HG03045 (cell line): Measurements from ENCODE around the gene TPRX1.
"Not testable (repeated sequence)": the region's sequence is repeated elsewhere in the genome, so short reads cannot be mapped to it uniquely, and the experiment has no call there.

Source experiments
- ATAC-seq: cut with Tn5 transposase; IDR thresholded peaks from one replicate; pipeline ENCODE4 v1.9.1; 2021; ENCODE audit warnings: mild to moderate bottlenecking, moderate library complexity; ENCODE audit not compliant: unreplicated experiment

The TPRX1 gene

DNA sequence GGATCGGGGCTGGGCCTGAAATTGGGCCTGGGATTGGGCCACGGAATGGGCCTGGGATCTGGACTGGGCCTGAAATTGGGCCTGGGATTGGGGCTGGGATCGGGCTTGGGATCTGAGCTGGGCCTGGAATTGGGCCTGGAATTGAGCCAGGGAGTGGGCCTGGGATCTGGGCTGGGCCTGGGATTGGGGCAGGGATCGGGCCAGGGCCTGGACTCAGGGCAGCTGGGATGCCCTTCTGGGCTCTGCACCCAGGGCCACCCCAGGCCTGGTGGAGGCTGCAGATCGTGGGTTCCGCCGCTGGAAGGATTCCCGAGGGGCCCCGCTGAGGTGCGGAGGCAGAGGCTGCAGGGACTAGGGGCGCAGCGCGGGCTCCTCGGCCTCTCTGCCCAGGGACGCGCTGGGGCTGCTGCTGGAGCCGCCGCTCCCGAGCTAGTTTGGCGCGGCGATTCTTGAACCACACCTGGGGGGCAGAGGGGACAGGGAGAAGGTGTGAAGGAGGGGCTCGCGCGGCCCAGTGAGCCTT lies 1.8 kb downstream of the TPRX1 start:
- no peak for ATAC-seq

DNA sequence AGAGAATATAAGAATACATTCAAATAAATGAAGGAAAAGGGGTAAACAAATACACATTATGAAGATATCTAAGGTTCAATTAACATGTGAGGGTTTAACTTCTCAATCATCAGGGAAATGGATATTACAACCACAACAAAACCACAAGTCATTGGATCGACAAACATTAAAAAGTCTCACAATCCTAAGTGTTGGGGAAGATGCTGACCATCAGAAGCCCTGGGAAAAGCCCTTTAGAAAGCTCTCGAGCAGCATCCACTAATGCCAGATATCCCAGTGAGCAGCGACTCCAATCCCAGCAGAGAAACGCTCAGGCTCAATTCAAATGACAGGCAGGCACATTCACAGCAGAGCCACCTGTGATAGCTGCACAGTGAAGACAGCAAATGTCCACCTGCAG lies 3.1 kb downstream of the TPRX1 start:
- no peak for ATAC-seq

DNA sequence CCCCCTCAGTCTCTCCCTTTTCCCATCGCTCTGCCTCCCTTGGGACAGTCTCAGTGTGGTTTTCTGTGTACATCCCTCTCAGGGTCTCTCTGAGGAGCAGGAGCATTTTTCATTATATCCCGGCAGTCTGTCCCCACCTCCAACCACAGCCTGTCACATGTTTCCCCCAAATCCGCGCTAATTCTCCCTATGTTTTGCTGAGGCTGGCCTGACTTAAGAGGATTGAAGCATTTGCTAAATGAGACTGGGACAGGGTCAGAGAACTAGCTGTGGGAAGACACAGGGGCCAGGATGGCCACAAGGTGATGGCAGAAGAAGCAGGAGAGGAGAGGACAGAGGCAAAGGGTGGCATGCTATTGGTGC lies 5.5 kb downstream of the TPRX1 start:
- no peak for ATAC-seq

DNA sequence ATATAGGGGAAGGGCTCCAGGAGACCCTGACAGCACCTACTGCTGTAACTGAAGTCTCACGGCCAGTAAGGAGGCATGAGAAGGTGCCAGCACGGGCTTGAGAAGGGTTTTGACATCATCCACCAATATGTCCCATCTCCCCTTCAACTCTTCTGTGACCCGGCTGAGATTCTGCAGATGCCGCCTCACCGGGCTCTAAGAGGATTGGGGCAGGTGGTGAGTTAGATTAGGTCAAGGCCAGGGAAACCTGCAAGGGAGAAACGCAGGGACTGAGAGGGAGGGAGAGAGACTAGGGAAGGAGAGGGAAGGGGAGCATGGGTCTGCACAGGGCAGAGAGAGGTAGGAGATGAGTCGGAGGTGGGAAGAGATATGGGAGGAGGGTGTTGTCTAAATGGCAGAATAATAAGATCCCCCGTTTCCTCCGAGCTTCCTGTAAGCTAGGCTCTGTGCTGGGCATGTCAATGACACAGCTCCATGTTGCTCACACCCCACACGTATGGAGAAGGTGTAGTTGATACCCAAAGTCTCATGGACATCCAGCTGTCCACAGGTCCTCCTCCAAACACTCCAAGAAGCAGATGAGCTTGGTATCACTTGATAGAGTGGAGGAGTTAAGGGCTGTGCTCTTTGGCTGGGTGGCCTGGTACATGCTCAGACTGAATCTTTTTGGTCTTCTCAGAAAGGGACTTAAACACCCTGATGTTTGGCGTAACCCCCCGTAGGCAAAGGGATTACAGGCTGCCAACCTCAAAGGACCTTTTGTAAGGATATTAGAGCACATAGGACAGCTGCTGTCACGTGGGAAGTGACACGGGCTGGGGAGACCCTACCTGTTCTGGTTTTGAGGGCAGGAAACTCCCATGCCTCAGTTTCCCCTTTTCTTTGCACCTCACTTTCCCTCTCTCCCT lies 6.1 kb downstream of the TPRX1 start:
- no peak for ATAC-seq

DNA sequence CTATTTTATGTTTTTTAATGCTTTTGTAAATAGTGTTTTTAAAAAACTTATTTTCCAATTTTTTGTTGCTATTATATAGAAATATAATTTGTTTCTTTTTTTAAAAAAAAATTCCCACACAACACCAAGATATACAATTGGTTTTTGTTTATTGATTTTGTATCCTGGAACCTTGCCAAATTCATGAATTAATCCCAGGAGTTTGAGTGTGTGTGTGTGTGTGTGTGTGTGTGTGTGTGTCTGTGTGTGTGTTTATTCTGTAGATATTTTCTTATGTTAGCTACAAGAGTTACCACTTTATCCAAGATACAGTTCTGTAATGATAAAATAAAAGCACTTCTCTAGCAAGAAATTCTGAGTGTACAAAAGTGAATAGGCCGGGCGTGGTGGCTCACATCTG lies 7.6 kb downstream of the TPRX1 start:
- no peak for ATAC-seq

DNA sequence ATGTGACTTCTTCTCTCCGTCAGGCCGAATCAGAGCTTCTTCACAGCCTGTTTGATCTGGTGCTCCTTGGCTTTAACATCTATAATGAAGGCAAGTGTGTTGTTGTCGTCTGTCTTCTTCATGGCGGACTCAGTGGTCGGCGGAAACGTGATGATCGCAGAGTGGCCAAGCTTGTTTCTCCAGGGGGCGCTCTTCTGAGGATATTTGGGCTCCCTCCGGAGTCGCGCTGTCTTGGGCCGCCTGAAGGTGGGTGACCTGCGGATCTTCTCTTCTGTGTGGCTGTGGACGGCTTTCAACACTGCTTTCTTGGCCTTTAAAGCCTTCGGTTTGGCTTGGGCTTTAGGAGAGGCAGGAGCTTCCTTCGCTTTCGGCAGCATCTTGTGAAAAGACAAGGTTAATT lies 9.8 kb downstream of the TPRX1 start:
- ATAC-seq, result no peak

DNA sequence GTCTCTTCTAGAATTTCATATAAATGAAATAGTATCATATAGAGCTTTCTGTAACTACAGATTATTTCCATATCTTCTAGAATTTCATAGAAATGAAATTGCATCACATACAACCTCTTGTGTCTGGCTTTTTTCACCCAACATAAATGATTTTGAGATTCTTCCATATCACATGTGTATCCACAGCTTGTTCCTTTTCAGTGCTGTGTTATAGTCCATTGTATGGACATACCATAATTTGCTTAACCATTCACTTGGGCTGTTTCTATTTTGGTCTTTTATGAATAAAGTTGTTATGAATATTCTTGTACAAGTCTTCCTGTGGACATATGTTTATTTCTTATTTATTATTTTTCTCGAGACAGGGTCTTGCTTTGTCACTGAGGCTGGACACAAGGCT lies 11.7 kb downstream of the TPRX1 start:
- ATAC-seq, result no peak

DNA sequence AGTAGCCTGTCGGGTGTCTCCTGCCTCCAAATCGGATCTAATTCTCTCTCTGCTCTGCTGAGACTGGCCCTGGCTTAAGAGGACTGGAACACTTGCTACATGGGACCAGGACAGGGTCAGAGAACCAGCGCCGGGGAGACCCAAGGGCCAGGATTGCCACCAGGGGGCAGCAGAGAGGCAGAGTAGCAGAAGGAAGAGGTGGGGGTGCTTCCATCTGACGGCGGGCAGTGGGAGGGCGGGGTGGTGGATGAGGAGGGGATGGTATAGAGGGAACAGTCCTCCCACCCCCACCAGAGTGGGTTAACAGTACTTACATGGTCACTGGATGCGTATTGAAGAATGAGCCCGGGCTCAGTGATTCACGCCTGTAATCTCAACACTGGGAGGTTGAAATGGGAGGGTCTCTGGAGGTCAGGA lies 13.9 kb downstream of the TPRX1 start:
- ATAC-seq, result no peak

DNA sequence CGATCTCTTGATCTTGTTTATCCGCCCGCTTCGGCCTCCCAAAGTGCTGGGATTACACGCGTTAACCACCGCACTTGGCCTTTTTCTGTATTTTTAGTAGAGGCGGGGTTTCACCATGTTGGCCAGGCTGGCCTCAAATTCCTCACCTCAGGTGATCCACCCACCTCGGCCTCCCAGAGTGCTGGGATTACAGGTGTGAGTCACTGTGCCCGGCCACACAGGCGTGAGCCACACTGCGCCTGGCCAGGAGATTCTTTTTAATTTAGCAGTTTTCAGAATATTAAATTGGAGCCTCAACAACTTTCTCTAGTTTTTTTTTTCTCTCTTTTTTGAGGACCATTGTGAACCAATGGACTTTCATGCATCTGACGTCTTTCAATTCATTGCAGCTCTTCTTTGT lies 14.5 kb downstream of the TPRX1 start:
- ATAC-seq, result not testable (repeated sequence)

DNA sequence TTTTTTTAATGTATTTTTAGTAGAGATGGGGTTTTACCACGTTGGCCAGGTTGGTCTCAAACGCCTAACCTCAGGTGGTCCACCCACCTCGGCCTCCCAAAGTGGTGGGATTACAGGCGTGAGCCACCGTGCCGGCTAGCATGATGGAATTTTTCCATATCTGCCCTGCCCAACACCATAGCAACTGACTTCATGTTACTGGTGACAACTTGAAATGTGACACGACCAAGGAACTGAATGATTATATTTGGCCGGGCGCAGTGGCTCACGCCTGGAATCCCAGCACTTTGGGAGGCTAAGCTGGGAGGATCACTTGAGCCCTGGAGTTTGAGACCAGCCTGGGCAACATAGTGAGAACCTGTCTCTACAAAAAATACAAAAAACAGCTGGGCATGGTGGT lies 17.0 kb downstream of the TPRX1 start:
- ATAC-seq, result not testable (repeated sequence)

DNA sequence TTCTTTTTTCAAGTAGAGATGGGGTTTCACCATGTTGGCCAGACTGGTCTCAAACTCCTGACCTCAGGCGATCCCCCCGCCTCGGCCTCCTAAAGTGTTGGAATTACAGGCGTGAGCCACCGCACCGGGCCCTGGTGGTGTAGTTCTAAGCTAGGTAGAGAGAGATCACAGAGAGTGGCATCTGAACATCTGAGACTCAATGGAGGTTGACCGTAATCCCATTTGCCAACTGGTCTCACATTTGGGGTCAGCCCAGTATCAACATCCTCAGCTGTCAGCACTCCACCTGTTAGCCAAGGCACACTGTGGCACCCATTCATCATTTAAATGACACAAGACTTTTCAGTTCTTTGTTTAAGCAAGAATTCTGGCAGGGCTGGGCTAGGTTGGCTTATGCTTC lies 17.8 kb downstream of the TPRX1 start:
- no peak for ATAC-seq

DNA sequence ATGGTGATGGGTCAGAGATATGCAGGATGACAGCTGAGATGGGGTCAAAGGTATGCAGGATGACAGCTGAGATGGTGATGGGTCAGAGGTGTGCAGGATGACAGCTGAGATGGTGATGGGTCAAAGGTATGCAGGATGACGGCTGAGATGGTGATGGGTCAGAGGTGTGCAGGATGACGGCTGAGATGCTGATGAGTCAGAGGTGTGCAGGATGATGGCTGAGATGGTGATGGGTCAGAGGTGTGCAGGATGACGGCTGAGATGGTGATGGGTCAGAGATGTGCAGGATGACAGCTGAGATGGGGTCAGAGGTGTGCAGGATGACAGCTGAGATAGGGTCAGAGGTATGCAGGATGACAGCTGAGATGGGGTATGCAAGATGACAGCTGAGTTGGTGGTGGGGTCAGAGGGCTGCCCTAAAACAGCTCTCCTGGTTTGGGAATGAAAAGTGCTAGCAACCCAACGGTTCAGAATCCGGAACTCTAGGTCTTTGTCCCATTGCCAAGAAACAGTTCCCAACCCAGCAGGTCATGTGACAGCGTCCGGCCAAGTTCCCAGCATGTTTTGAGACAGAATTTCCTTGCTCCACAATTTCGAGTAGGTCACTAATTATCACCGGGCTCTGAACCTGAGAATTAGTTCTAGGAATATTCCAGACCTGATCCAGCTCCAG lies 22.6 kb downstream of the TPRX1 start:
- ATAC-seq, result no peak

DNA sequence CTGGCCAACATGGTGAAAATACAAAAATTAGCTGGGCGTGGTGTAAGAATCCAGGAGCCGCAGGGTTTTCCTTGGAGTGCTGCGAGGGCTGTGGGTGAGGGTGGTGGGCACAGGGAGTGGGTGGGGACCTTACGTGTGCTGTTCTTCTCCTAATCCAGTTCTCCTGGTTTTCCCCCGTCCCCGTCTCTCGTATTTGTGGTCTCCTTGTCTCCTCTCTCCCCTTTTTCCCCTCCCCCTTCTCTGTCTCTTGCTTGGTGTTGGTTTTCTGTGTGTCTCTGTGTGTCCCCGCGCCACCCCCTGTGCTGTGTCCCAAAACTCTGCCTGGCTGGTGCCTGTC lies 24.2 kb downstream of the TPRX1 start:
- ATAC-seq, result no peak

DNA sequence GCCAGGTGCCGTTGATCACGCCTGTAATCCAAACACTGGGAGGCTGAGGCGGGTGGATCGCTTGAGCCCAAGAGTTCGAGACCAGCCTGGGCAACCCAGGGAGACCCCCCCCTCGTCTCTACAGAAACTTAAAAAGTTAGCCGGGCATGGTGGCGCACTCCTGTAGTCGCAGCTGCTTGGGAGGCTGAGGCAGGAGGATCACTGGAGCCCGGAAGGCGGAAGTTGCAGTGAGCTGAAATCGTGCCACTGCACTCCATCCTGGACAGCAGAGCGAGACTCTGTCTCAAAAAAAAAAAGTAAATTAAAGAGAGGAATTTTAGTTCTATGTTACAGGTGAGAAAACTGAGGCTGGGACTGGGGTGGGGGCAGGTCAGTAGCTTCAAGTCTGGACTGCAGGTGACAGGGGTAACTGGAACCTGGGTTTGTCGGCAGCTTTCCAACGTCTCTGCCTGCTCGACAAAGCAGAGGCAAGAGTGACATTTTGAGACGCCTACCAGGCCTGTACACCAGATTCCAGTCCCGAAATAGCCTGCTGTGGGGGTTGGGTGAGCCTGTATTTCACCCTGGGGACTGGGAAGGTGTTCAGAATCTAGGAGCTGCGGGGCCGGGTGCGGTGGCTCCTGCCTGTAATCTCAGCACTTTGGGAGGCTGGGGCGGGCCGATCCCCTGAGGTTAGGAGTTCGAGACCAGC lies 24.7 kb downstream of the TPRX1 start:
- no peak for ATAC-seq

DNA sequence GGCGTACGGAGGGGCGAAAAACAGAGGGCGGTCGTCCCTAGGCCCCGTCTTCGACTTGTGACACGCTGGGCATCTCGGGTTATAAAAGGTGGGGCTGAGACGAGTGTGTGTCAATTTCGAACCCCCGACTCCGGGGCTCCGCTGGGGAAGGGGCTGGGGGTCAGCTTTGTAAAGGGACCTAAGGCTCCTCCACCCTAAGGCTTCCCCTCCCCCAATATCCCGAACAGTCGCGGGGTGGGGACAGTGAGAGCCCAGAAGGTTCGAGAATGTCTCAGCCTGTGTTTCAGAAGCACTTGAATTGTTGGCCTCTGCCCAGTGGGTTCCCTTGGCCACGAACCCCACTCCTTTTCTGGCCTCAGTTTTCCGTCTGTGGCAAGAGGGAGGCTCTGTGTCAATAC lies 25.4 kb downstream of the TPRX1 start:
- no peak for ATAC-seq

DNA sequence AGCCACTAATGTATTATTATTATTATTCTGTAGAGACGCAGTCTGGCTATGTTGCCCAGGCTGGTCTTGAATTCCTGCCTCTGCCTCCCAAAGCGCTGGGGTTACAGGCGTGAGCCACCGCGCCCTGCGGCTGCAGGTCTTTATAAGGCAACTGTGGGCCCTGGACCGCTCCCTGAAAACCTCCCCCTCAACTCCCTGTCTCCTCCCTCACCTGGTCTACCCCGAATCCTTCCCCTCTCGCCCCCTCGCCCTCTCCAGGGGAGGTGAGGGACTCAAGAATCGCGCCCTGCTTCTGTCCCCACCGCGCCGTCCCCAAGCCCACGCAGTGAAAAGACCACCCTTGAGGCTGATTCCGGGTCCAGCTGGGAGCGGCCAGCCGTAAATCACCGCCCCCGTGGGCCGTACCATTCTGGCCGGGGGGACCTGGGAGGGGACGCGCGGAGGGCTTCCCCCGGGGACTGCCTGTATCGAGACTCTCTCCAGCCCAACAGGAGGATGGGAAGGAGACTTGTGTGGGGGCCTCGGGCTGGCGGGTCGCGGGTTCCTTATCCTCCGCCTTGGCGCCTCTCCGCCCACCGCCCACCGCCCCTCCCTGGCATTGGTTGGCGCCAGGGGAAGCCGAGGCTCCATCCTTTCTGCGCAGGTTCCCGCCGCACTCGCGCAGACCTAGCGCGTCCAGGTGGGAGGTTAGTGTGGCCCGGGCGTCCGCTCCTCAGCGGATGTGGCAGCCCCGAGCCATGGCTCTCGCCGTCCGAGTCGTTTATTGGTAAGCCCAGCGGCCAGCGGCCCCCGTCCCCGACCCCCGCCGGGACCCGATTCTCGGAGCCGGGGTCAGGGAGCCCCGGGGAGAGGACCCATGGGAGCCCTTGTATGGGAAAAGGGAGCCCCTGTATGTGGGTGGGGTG lies 26.1 kb downstream of the TPRX1 start, which contains the start of gene SELENOW:
Gene SELENOW, plus strand, starts transcription at position 655 of the 905 bp plus-strand sequence. Its CDS starts 83 bp downstream, at position 738.
- peak; percentile 69 for ATAC-seq

DNA sequence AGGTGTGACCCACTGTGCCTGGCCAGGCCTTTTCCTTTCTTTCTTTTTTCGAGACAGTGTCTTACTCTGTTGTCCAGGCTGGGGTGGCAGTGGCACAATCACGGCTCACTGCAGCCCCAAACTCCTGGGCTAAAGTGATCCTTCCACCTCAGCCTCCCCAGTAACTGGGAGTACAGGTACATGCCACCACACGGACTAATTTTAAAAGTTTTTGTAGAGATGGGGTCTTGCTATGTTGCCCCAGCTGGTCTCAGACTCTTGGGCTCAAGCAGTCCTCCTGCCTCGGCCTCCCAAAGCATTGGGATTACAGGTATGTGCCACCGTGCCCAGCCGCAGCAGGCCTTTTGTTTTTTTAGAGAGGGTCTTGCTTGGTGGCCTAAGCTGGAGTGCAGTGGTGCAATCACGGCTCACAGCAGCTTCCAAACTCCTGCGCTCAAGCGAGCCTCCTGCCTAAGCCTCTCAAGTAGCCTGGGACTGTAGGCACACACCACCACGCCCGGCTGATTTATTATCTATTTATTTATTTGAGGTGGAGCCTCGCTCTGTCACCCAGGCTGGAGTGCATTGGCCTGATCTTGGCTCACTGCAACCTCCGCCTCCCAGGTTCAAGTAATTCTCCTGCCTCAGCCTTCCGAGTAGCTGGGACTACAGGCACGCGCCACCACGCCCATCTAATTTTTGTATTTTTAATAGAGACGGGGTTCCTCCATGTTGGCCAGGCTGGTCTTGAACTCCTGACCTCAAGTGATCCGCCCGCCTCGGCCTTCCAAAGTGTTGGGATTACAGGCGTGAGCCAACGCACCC lies 26.9 kb downstream of the TPRX1 start:
- not testable (repeated sequence) for ATAC-seq

DNA sequence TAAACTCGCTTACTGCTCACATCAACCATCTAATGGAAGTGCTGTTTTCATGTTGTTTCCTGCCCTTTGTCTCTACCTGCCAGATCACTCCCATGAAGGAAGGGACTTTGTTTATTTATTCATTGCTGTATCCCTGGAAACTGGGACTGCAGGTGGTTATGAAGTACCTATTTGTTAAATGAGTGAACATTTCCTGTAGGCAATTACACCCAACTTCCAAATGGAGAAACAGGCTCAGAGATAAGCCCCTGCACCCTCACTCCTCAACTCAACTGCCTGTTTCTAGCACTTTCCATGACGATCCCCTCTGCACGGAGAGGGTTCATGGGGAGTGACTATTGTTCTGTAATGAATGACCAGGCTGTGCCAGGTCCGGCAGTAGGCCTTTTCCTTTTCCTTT lies 27.8 kb downstream of the TPRX1 start:
- ATAC-seq, result no peak

DNA sequence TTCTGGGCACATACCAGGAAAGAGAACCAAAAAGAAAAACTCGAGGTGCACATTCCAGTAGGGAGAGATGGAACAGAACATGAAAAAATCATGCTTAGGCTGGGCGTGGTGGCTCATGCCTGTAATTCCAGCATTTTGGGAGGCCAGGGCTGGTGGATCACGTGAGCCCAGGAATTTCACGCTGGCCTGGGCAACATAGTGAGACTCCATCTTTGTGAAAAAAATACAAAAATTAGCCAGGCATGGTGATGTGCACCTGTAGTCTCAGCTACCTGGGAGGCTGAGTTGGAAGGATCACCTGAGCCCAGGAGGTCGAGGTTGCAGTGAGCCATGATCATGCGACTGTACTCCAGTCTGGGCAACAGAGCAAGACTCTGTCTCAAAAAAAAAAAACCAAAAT lies 33.1 kb downstream of the TPRX1 start:
- not testable (repeated sequence) for ATAC-seq

DNA sequence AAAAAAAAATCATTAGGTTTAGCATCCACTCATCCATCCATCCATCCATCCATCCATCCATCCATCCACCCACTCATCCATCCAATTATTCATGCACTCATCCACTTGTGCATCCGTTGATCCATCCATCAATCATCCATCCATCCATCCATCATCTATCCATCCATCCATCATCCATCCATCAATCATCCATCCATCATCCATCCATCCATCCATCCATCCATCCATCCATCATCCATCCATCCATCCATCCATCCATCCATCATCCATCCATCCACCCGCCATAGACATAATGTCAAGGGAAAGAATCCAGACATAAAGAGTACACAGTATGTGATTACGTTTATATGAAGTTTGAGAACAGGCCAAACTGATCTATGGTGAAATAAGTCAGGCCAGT lies 34.8 kb downstream of the TPRX1 start:
- ATAC-seq, result no peak
